SK-N-MC (cell line): ENCODE data around the gene TSHZ3.

ENCODE experiments used
- DNase-seq: peaks from one replicate; pipeline ENCODE4 v3.0.0-alpha.2; 2011; ENCODE audit warnings: low read depth, low spot score
- H3K27ac ChIP-seq: fragments of 200-600 bp; sonication (generic); 2 replicates; pipeline ENCODE4 v1.5.1; 2016; ENCODE audit warnings: mixed run types
- H3K36me3 ChIP-seq: fragments of 200-600 bp; sonication (generic); 2 replicates; pipeline ENCODE4 v1.6.1; 2017; ENCODE audit warnings: antibody characterized with exemption, low read length, mixed read lengths; ENCODE audit not compliant: insufficient read depth
- H3K4me3 ChIP-seq: fragments of 200-600 bp; sonication (generic); 2 replicates; pipeline ENCODE4 v1.5.1; 2016
- H3K9ac ChIP-seq: fragments of 200-600 bp; sonication (generic); 2 replicates; pipeline ENCODE4 v1.8.0; 2017; ENCODE audit warnings: mixed run types, mixed read lengths; ENCODE audit not compliant: insufficient read length
- H3K9me3 ChIP-seq: fragments of 200-600 bp; sonication (generic); 2 replicates; pipeline ENCODE4 v1.6.1; 2017; ENCODE audit warnings: low read depth, mild to moderate bottlenecking, antibody characterized with exemption, low read length, moderate library complexity, mixed read lengths
- EZH2 ChIP-seq: fragments of 200-600 bp; sonication (generic); IDR thresholded peaks from one replicate; pipeline ENCODE4 v1.6.1; 2017; ENCODE audit warnings: antibody characterized with exemption
- FOXP2 ChIP-seq: optimal IDR thresholded peaks from 2 replicates; pipeline ENCODE3; 2011; ENCODE audit warnings: mild to moderate bottlenecking, moderate library complexity; ENCODE audit not compliant: insufficient read depth; ENCODE audit errors: extremely low read length, control extremely low read depth
- POLR2AphosphoS5 ChIP-seq: IDR thresholded peaks from 2 replicates; pipeline ENCODE4 v1.6.1; 2012; ENCODE audit warnings: mild to moderate bottlenecking, low read depth, low read length, borderline replicate concordance

TSHZ3 gene

DNA sequence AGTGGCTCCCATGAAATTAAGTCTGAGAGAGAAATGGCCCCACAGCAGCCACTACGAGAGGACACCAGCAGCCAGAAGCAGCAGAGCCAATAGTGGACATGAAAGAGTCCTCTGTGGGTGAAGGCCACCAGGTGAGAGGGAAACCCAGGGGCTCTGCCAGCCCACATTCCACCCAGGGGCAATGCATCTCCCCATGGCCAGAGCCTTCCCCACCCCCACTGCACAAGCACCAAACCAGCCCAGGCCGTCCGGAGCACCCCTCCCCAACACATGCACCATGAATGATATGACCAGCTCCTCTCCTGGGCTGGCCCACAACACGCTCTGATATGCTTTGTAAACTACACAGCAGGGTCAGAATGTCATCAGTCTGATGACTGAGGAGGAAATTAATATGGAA lies 66.9 kb downstream of the TSHZ3 start:
- TF ChIP-seq FOXP2, result no peak
- Histone ChIP-seq H3K4me3 (no peak overlapping the region), H3K36me3 (peaks cover 94% of the 10 kb centered on the region), H3K9me3 (no peaks in the 10 kb centered on the region), H3K9ac (no peak overlapping the region), H3K27ac (peak overlapping the region; percentile 34; the same call in 1 of the 2 replicates)
- no peak for DNase-seq

DNA sequence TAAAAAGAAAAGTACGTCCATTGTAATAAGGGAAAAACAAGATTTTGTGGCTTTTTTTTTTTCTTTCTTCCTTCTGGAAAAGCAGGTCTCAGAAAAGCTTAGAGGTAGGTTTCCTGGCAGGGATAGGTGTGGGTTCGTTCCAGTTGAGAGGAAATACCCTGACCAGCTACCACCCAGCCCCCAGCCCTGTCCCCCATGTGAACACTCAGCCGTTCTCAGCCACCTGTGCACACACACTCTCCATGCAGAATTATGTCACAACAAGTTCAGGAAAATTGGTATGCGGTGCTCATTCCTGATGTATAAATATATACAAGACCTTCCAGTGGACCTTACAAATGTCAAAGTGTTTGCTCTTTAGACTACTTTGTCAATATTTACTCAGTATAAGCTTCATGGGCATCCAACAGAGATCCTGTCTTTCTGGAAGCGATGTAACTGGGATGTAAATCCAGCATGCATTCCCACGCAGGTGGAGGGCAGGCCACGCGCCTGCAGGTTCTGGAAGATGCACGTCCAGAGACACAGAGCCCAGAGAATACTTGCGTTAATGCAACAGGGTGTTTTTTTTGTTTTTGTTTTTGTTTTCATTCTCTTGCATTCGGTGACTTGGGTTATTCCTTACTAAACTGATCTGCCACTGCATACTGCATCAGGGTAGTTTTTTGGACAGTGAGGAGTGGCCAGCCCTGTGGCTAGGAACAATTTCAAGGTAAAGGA lies 68.8 kb downstream of the TSHZ3 start:
- H3K27ac ChIP-seq, result peak overlapping the region; percentile 43; the same call in 1 of the 2 replicates
- H3K4me3 ChIP-seq, result no peak overlapping the region
- no peak for DNase-seq
- H3K9me3 ChIP-seq, result no peaks in the 10 kb centered on the region
- H3K36me3 ChIP-seq, result peaks cover 95% of the 10 kb centered on the region
- TF ChIP-seq POLR2AphosphoS5 (no peak), EZH2 (no peak), FOXP2 (no peak)
- H3K9ac ChIP-seq, result no peak overlapping the region

DNA sequence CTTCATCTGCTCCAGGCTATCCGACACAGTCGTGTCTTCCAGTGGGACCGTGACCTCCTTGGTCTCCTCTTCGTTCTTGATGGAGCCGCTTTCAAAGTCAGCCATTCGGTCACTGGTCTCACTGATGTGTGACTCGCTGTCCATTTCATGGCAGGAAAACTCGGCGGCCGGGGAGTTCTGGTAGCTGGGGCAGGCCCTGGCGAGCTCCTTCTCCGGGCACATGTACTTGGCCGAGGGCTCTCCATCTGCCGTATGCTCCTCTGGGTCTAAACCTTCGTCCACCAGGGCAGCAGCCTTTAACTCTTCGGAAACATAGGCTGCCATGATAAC lies 69.8 kb downstream of the TSHZ3 start:
- Histone ChIP-seq H3K27ac (no peak overlapping the region), H3K4me3 (no peak overlapping the region), H3K36me3 (peaks cover 95% of the 10 kb centered on the region), H3K9me3 (no peaks in the 10 kb centered on the region), H3K9ac (no peak overlapping the region)
- TF ChIP-seq EZH2 (no peak), POLR2AphosphoS5 (no peak), FOXP2 (no peak)
- DNase-seq, result no peak

DNA sequence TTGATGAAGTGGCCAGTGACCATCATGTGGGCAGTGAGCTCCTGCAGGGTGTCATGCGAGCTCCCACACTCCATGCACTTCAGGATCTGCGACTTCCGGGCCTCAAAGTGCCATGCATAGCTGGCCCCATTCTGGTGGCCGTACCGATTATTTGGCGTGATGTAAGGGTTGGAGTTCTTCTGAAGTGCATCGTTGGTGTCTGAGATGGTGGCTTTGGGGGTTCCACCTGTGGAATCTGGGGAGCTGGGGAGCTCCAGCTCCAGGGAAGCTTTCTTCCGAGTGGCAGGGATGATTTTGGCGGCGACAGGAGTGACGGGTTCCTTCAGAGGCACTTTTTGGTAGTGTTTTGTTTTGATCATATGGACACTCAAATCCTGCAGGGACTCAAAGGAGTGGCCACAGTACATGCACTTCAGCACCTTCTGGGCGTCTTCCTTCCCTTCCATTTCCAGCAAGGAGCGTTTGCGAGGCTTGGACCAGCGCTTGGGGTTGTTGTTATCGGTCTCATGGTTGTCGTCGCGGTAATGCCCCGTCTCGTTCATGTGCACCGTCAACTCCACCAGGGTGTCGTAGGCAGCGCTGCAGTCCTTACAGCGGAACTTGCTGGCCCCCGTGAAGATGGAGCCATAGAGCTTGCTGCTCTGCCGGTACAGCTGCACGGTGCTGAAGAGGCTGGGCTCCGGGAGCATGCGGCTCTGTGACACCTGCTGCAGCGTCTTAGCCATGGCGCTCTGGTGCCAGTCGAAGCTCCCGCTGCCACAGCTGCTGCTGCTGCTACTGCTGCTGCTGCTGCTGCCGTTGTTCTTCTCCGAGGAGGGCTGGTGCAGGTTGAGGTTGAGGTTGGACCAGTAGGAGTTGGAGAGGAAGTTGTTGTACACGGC lies 70.4 kb downstream of the TSHZ3 start:
- Histone ChIP-seq H3K36me3 (peaks cover 93% of the 10 kb centered on the region), H3K27ac (no peak overlapping the region), H3K9ac (no peak overlapping the region), H3K9me3 (no peaks in the 10 kb centered on the region), H3K4me3 (no peak overlapping the region)
- DNase-seq, result no peak
- TF ChIP-seq POLR2AphosphoS5 (0 out of 2 replicates have a peak, but pooled peaks have one; percentile 13), EZH2 (no peak), FOXP2 (no peak)

DNA sequence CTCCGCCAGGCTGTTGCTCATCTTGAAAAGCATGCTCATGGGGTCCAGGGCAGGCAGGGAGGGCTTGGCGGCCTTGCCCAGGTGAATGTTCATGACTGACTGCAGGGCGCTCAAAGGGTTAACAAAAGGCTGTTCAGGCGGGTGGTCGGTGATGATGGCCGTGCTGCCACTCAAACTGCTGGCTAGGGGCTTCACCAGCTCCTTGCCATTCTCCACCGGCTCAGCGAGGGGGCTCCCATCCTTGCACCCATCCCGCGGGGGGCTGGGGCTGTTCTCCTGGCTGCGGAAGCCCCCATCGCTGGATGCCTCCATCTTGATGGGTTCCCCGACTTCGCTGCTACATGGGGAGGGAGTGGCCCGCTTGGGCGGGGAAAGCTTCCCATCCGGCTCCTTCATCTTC lies 71.7 kb downstream of the TSHZ3 start:
- DNase-seq, result no peak
- Histone ChIP-seq H3K27ac (no peak overlapping the region), H3K9me3 (no peaks in the 10 kb centered on the region), H3K4me3 (no peak overlapping the region), H3K36me3 (peaks cover 93% of the 10 kb centered on the region), H3K9ac (no peak overlapping the region)
- TF ChIP-seq POLR2AphosphoS5, result no peak
- no peak for TF ChIP-seq EZH2
- TF ChIP-seq FOXP2, result no peak

DNA sequence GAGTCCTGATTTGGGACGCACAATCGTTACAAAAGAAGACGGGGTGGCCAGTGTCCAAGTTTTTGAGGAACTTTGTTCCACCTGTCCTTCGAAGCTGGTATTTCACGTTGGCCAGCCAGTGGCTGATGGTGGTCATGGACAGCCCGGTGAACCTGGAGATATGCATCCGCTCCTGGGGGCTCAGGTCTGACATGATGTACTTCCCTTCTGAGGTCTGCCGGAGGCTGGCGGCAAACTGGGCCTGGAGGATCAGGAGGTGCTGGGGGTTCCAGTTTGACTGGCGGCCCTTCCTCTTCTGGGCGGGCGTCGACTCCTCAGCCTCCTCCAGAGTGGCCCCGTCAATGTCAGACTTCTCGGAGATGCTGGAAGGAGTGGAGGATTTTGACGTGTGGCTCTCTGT lies 72.4 kb downstream of the TSHZ3 start:
- peak overlapping the region; percentile 65; the same call in 1 of the 2 replicates for H3K27ac ChIP-seq
- DNase-seq, result no peak

DNA sequence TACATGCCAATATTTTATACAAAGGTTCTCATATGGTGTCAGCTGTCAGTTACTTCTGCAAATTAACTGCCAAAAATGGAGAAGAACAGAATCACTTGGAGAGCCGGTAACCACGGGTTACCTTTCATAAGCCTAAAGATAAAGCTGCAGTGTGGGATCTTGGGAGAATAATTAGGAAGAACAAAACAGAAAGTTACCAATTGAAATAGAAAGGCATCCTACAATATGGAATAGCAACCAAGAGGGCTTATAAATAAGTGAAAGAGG lies 74.2 kb downstream of the TSHZ3 start:
- DNase-seq, result no peak
- TF ChIP-seq EZH2 (no peak), POLR2AphosphoS5 (no peak), FOXP2 (no peak)
- H3K9me3 ChIP-seq, result no peaks in the 10 kb centered on the region
- no peak overlapping the region for H3K9ac ChIP-seq
- H3K36me3 ChIP-seq, result peaks cover 70% of the 10 kb centered on the region
- peak overlapping the region; percentile 44 for H3K27ac ChIP-seq
- H3K4me3 ChIP-seq, result no peak overlapping the region

More for the DNA sequence above, 72.4 kb downstream of the TSHZ3 start:
- Histone ChIP-seq H3K9ac (no peak overlapping the region), H3K9me3 (no peaks in the 10 kb centered on the region), H3K36me3 (peaks cover 86% of the 10 kb centered on the region), H3K4me3 (no peak overlapping the region)
- TF ChIP-seq EZH2 (no peak), POLR2AphosphoS5 (no peak), FOXP2 (no peak)

DNA sequence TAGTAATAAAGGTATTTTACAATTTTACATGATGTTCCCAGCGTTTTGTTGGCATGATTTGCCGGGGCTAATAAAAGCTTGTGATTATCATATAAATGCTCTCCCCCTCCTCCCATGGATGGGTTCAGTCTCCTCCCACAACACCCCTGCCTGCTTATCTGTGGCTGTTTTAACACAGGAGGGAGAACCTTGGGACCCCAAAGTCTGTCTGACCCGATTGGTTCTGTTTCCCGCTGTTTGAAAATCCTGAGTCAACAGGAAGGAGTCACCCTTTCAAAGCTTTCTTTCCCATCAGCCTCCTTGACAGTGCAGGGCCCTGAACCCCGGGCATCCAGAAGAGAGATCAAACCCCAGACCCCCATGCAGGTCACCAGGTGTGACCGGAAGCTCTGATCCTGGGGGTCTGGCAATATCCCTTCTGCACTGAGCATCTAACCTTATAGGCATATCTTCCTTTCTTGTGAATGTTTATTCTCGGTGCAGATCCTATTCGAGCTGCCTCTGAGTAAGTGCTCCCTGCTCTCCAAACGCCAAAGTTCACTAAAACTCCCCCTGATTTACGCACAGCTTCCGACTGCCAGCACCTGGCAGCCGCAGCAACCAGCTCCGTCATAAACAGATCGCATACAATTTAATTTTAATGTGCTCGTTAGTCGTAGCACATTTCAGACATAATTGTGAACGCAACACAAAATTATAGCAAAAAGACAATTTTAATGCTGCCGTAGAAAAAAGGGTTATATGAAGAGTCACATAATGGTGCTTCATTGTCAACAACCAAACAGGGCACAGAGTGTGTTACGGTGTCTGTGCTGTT lies 74.8 kb downstream of the TSHZ3 start:
- Histone ChIP-seq H3K4me3 (no peak overlapping the region), H3K9me3 (no peaks in the 10 kb centered on the region), H3K36me3 (peaks cover 65% of the 10 kb centered on the region), H3K27ac (peak overlapping the region; percentile 44), H3K9ac (no peak overlapping the region)
- TF ChIP-seq FOXP2 (no peak), EZH2 (no peak), POLR2AphosphoS5 (no peak)
- no peak for DNase-seq
